Mesothelial cell of epicardium (in vitro differentiated cells): ENCODE measurements around the gene CEACAM3. TPM values are rescaled to one million over a fixed set of nuclear protein-coding genes. Genes with fewer than 3 reads are reported as not detected.

Experiments used
- DNase-seq, 2 experiments: peaks; one replicate each; pipeline ENCODE4 v3.0.0; 2021; ENCODE audit warnings: low spot score in 2 of 2; ENCODE audit not compliant: unreplicated experiment in 2 of 2
- H3K27ac Mint-ChIP-seq: 2 replicates; pipeline ENCODE4 v1.8.0; 2021; ENCODE audit warnings: mixed read lengths
- H3K27me3 Mint-ChIP-seq: 2 replicates; pipeline ENCODE4 v1.8.0; 2021; ENCODE audit warnings: low read depth, mixed read lengths
- H3K36me3 Mint-ChIP-seq: 2 replicates; pipeline ENCODE4 v1.8.0; 2021; ENCODE audit warnings: mixed read lengths
- H3K4me1 Mint-ChIP-seq: 2 replicates; pipeline ENCODE4 v1.8.0; 2021; ENCODE audit warnings: mixed read lengths
- H3K4me3 Mint-ChIP-seq: 2 replicates; pipeline ENCODE4 v1.8.0; 2021; ENCODE audit warnings: mild to moderate bottlenecking, moderate library complexity, mixed read lengths
- H3K9me3 Mint-ChIP-seq: 2 replicates; pipeline ENCODE4 v1.8.0; 2021; ENCODE audit warnings: mixed read lengths
- total RNA-seq: library from RNA; stranded (reverse); gene quantifications from 3 replicates; pipeline ENCODE4 v1.2.1, GENCODE V29; 2021
- TF ChIP-seq, protein P1 (sequence below): fragments of 200-600 bp; sonication (generic); IDR thresholded peaks from one replicate; pipeline ENCODE4 v1.5.0; 2021; ENCODE audit warnings: antibody characterized with exemption; ENCODE audit not compliant: unreplicated experiment

Gene CEACAM3
- total RNA-seq, 1 donor from 2014 or later = not detected

DNA sequence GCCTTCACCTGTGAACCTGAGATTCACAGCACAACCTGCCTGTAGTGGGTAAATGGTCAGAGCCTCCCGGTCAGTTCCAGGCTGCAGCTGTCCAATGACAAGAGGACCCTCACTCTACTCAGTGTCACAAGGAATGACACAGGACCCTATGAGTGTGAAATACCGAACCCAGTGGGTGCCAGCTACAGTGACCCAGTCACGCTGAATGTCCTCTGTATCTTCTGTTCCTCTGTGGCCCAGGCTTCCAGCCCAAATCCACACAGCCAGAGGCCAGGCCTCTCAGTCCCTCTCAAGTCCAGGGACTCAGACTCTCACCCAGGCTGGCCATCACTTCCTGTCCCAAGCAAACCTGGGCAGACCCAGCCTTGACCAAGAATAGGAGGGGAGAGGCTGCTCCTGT lies 10.8 kb downstream of the CEACAM3 start:
- Mint-ChIP-seq H3K9me3 (peaks cover 34% of the 10 kb centered on the region), H3K27me3 (no peaks in the 10 kb centered on the region), H3K27ac (no peak overlapping the region), H3K4me1 (no peaks in the 10 kb centered on the region), H3K4me3 (no peak overlapping the region), H3K36me3 (no peaks in the 10 kb centered on the region)
- TF ChIP-seq, protein P1, sequence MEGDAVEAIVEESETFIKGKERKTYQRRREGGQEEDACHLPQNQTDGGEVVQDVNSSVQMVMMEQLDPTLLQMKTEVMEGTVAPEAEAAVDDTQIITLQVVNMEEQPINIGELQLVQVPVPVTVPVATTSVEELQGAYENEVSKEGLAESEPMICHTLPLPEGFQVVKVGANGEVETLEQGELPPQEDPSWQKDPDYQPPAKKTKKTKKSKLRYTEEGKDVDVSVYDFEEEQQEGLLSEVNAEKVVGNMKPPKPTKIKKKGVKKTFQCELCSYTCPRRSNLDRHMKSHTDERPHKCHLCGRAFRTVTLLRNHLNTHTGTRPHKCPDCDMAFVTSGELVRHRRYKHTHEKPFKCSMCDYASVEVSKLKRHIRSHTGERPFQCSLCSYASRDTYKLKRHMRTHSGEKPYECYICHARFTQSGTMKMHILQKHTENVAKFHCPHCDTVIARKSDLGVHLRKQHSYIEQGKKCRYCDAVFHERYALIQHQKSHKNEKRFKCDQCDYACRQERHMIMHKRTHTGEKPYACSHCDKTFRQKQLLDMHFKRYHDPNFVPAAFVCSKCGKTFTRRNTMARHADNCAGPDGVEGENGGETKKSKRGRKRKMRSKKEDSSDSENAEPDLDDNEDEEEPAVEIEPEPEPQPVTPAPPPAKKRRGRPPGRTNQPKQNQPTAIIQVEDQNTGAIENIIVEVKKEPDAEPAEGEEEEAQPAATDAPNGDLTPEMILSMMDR = no peak
- DNase-seq = no peak

DNA sequence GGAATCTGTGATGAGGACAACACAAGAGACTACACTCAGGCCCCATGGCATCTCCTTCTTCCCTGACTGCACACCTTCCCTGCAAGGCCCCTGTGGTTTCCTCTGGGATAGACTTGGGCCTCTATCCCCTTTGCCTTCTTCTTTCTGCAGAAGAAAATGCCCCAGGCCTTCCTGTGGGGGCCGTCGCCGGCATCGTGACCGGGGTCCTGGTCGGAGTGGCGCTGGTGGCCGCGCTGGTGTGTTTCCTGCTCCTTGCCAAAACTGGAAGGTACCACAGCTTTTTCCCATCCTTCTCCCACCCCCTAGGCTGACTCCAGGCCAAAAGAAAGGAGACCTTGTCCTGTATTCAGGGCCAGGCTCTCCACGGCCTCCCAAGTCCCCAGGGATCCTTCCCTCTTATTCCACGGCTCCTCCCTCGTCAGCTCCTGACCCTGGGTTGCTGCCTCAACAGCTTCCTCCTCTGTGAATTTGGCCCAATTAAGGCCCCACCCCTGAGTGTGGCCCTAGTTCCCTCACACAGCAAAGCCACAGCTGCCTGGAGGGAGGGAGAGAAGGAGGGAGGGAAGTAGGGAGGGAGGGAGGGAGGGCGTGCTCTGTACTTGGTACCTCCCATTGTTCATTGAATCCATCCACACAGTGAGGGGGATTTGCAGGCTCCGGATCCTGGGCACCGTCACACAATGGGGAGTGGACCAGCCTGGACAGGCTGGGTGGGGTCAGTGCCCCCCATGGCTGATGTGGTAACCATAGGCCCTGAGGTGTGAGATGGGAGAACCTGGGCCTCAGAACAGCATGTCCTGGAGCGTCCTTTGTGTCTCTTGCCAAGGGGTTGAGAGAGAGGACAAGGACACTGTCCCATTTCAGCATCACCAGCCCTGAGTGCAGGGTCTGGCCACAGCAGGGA lies 12.5 kb downstream of the CEACAM3 start:
- peaks cover 37% of the 10 kb centered on the region for H3K9me3 Mint-ChIP-seq
- H3K4me3 Mint-ChIP-seq = no peak overlapping the region
- no peaks in the 10 kb centered on the region for H3K4me1 Mint-ChIP-seq
- TF ChIP-seq, protein P1 = no peak
- H3K27me3 Mint-ChIP-seq = no peaks in the 10 kb centered on the region
- DNase-seq = no peak
- no peak overlapping the region for H3K27ac Mint-ChIP-seq
- no peaks in the 10 kb centered on the region for H3K36me3 Mint-ChIP-seq

DNA sequence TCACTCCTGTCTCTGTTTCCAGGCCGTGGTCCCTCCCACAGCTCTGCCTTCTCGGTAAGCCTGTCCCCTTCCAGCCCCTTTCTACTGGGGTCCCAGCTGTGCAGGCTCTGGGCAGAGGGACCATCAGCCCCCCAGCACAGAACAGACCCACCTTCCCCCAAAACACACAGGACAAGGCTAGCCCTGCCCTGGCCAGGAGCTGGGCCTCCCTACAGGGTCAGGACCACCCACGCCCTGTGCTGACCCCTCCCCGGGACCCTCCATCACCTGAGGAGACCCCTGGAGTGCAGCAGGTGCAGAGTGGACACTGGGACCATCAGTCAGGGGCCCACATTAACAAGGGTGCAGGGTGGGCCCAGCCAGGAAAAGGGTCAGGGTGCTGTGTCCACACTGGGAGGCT lies 13.9 kb downstream of the CEACAM3 start:
- TF ChIP-seq, protein P1 = no peak
- peaks cover 42% of the 10 kb centered on the region for H3K9me3 Mint-ChIP-seq
- no peak for DNase-seq
- H3K27ac Mint-ChIP-seq = no peak overlapping the region
- H3K27me3 Mint-ChIP-seq = no peaks in the 10 kb centered on the region
- H3K4me1 Mint-ChIP-seq = no peaks in the 10 kb centered on the region
- no peak overlapping the region for H3K4me3 Mint-ChIP-seq
- H3K36me3 Mint-ChIP-seq = no peaks in the 10 kb centered on the region

DNA sequence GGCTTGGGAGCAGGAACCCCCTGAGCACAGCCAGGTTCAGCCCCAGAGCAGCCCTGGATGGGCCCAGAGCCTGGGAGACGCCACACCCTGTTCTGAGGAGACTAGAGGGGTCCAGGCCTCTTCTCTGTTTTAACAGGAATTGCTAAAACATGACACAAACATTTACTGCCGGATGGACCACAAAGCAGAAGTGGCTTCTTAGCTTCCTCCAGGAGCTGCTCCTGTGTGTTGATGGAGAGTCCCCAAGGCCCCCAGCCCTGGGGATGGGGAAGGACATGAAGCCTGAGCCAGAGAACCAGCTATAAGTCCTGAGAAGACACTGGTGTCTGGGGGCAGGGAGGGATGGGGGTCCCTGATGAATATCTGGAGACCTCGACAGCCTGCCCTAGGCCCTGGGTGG lies 14.6 kb downstream of the CEACAM3 start:
- no peak for DNase-seq
- peaks cover 39% of the 10 kb centered on the region for H3K9me3 Mint-ChIP-seq
- H3K4me3 Mint-ChIP-seq = no peak overlapping the region
- H3K4me1 Mint-ChIP-seq = no peaks in the 10 kb centered on the region
- no peaks in the 10 kb centered on the region for H3K27me3 Mint-ChIP-seq
- H3K36me3 Mint-ChIP-seq = no peaks in the 10 kb centered on the region
- TF ChIP-seq, protein P1 = no peak
- H3K27ac Mint-ChIP-seq = no peak overlapping the region

DNA sequence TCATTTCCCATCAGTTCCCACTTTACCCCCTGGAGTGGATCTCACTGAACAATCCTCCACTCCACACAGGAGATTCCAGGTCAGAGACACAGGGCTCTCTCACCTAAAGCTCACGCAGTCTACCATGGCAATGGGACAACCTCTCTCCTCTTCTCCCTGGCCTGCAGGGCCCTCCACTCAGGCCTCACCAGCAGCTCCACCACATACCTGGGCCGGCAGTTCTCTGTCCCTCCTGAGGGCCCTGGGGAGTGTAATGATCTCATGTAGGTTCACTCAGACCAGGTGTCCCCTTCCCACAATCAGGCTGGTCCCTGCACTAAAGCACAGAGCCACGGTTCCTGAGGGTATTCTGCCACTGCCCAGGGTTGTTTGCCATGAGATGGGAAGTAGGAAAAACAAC lies 15.6 kb downstream of the CEACAM3 start:
- Mint-ChIP-seq H3K27me3 (no peaks in the 10 kb centered on the region), H3K4me3 (no peak overlapping the region), H3K36me3 (no peaks in the 10 kb centered on the region), H3K9me3 (peaks cover 39% of the 10 kb centered on the region), H3K27ac (no peak overlapping the region), H3K4me1 (no peaks in the 10 kb centered on the region)
- TF ChIP-seq, protein P1 = no peak
- DNase-seq = no peak
